ENCODE measurements around the gene YBX3. TPM values are rescaled to one million over a fixed set of nuclear protein-coding genes. Genes with fewer than 3 reads are reported as not detected.

The YBX3 gene
- polyA plus RNA-seq, 1 donor (not counting 4 experiments of a cell fraction or from before 2014, with no cell fraction given) = 170 TPM

GRCh38 chr12:10722502-10722904 is 620 bp downstream of the YBX3 start:
- peaks cover 56% of the 10 kb centered on the region for H3K79me2 ChIP-seq (ENCODE audit: control insufficient read depth, insufficient read depth, low read length)

DNA sequence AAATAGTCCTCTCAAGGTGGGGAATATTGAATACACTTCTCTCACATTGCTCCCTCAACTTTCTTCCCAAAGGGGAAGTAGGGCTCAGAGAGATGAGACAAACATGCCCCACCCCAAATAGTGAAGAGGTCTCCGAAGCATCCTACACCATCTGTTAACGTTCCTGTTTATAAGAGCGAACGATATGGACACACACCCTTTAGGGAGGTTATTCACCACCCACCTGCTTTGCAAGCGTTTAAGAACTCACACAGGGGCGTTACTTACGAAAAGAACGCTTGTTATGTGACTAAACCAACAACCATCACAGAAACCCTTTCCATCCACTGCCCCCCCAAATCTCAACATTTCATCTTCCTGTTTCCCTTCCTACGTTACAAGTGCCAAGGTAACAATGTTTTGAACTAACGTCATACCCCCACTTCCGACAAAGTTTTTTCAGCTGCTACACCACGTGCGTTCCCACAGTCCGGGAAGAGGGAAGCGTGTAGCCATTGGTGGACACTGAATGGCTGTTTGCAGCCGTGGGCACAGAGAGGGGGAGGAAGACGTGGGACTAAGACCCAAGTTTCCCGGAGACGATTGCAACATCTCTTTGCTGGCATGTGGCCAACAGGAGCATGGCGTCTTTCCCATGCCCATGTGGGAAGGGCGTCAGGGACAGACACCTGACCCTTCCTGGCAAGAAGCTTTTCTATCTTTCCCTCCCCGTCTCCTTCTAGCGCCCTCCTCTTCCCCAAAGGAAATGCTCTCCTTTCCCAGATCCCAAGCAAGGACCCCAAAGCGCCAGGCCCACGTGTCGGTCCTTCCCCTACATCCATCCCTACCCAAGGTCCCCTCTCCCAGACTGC is 1.2 kb downstream of the YBX3 start:
- peak overlapping the region; percentile 69 for H3K4me2 ChIP-seq (ENCODE audit: control insufficient read depth, extremely low read depth, insufficient read depth, low read depth, low read length)
- H3K27me3 ChIP-seq (ENCODE audit: control insufficient read depth, extremely low read depth, insufficient read depth, low read length) = no peaks in the 10 kb centered on the region
- dilution Hi-C loops (cut with MboI; ENCODE audit: extremely low pct_ligation_motif_present, low sequenced_read_pairs) = no loop called here
- peak overlapping the region; percentile 99 for H3K27ac ChIP-seq (ENCODE audit: control insufficient read depth, insufficient read depth, low read length)
- H3K9ac ChIP-seq (ENCODE audit: control insufficient read depth, extremely low read depth, insufficient read depth, low read length) = peak overlapping the region; percentile 100
- H4K20me1 ChIP-seq (ENCODE audit: control insufficient read depth, extremely low read depth, insufficient read depth, low read length) = peaks cover 9% of the 10 kb centered on the region
- peak overlapping the region; percentile 41 for H2AFZ ChIP-seq (ENCODE audit: control insufficient read depth, low read length)
- H3K9me1 ChIP-seq (ENCODE audit: control insufficient read depth, extremely low read depth, insufficient read depth, low read length) = no peaks in the 10 kb centered on the region
- H3K9me3 ChIP-seq (ENCODE audit: control insufficient read depth, low read depth, low read length) = no peaks in the 10 kb centered on the region
- H3K79me2 ChIP-seq (ENCODE audit: control insufficient read depth, insufficient read depth, low read length) = peaks cover 56% of the 10 kb centered on the region
- H3K4me3 ChIP-seq (ENCODE audit: control insufficient read depth in 2 of 3, extremely low read depth in 1 of 3, insufficient read depth in 2 of 3, low read depth in 1 of 3, low read length in 3 of 3) = peak overlapping the region; percentile 75 to 98 (median 97)
- H3K36me3 ChIP-seq (ENCODE audit: control insufficient read depth in 2 of 2, extremely low read depth in 1 of 2, insufficient read depth in 2 of 2, low read length in 2 of 2) = no peaks in the 10 kb centered on the region
- no peak for TF ChIP-seq EZH2 (IDR thresholded peaks at IDR 0.05; ENCODE audit: low read length)
- no peak for TF ChIP-seq CTCF (optimal IDR thresholded peaks at IDR 0.05 in 1 of 3, IDR thresholded peaks at IDR 0.05 in 1 of 3, conservative IDR thresholded peaks at IDR 0.05 in 1 of 3; ENCODE audit: extremely low read depth in 1 of 3, insufficient read depth in 2 of 3, low read length in 3 of 3)
- DNase-seq (ENCODE audit: low read depth, low spot score) (no peak), FAIRE-seq (peak; percentile 91)
- H3K4me1 ChIP-seq (ENCODE audit: control insufficient read depth, extremely low read depth, insufficient read depth, low read length) = peaks cover 42% of the 10 kb centered on the region

More at GRCh38 chr12:10722502-10722904, 620 bp downstream of the YBX3 start:
- no peaks in the 10 kb centered on the region for H3K9me3 ChIP-seq (ENCODE audit: control insufficient read depth, low read depth, low read length)
- H3K9ac ChIP-seq (ENCODE audit: control insufficient read depth, extremely low read depth, insufficient read depth, low read length) = peak overlapping the region; percentile 100
- peak overlapping the region; percentile 69 for H3K4me2 ChIP-seq (ENCODE audit: control insufficient read depth, extremely low read depth, insufficient read depth, low read depth, low read length)
- peaks cover 35% of the 10 kb centered on the region for H3K4me1 ChIP-seq (ENCODE audit: control insufficient read depth, extremely low read depth, insufficient read depth, low read length)
- H3K9me1 ChIP-seq (ENCODE audit: control insufficient read depth, extremely low read depth, insufficient read depth, low read length) = no peaks in the 10 kb centered on the region
- dilution Hi-C loops (cut with MboI; ENCODE audit: extremely low pct_ligation_motif_present, low sequenced_read_pairs) = no loop called here
- peak in 1 of 3 experiments; percentile 48 for TF ChIP-seq CTCF (optimal IDR thresholded peaks at IDR 0.05 in 1 of 3, IDR thresholded peaks at IDR 0.05 in 1 of 3, conservative IDR thresholded peaks at IDR 0.05 in 1 of 3; ENCODE audit: extremely low read depth in 1 of 3, insufficient read depth in 2 of 3, low read length in 3 of 3)
- no peak for TF ChIP-seq EZH2 (IDR thresholded peaks at IDR 0.05; ENCODE audit: low read length)
- H3K4me3 ChIP-seq (ENCODE audit: control insufficient read depth in 2 of 3, extremely low read depth in 1 of 3, insufficient read depth in 2 of 3, low read depth in 1 of 3, low read length in 3 of 3) = peak overlapping the region; percentile 75 to 98 (median 97)
- no peaks in the 10 kb centered on the region for H3K27me3 ChIP-seq (ENCODE audit: control insufficient read depth, extremely low read depth, insufficient read depth, low read length)
- FAIRE-seq (no peak), DNase-seq (ENCODE audit: low read depth, low spot score) (no peak)
- peak overlapping the region; percentile 99 for H3K27ac ChIP-seq (ENCODE audit: control insufficient read depth, insufficient read depth, low read length)
- H4K20me1 ChIP-seq (ENCODE audit: control insufficient read depth, extremely low read depth, insufficient read depth, low read length) = peaks cover 9% of the 10 kb centered on the region
- no peaks in the 10 kb centered on the region for H3K36me3 ChIP-seq (ENCODE audit: control insufficient read depth in 2 of 2, extremely low read depth in 1 of 2, insufficient read depth in 2 of 2, low read length in 2 of 2)
- peak overlapping the region; percentile 41 for H2AFZ ChIP-seq (ENCODE audit: control insufficient read depth, low read length)
